HG03280 (cell line): ENCODE results near the gene SHC2.
"Not testable (repeated sequence)": the region's sequence is repeated elsewhere in the genome, so short reads cannot be mapped to it uniquely, and the experiment has no call there.

Source experiments
- ATAC-seq: cut with Tn5 transposase; IDR thresholded peaks from one replicate; pipeline ENCODE4 v1.9.1; 2021; ENCODE audit warnings: mild to moderate bottlenecking, moderate library complexity; ENCODE audit not compliant: unreplicated experiment

SHC2 gene

DNA sequence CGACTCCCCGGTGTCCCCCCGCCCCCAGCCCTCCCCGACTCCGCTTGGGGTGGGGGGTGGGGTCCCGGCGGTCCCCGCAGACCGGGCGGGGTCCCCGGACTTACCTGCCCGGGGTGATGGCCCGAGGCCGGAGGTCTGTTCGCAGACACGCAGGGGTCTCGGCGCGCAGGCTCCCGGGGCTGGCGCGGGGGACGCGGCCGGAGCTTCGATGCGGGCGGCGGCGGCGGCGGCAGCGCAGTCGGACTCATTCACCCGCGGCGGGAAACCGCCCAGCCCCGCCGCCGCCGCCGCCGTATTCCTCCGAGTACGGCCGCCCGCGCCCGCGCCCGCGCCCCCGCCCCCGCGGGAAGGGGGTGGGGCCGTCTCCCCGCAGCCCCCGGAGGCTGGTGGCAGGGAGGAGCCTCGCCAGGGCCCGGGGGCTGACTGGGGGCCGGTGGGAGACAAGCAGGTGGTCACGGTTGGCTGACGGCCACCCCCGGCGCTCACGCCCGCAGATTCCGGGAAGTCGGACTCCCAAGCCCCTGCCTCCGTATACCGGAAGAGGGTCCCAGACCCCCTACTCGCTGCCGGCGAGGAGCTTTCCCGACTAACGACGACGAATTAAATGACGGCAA lies 51.8 kb downstream of the SHC2 start, which contains the start of gene C2CD4C:
C2CD4C (minus strand) TSS at position 246 of the 614 bp plus-strand sequence. CDS start 786 bp downstream, outside the sequence.
- ATAC-seq = no peak

DNA sequence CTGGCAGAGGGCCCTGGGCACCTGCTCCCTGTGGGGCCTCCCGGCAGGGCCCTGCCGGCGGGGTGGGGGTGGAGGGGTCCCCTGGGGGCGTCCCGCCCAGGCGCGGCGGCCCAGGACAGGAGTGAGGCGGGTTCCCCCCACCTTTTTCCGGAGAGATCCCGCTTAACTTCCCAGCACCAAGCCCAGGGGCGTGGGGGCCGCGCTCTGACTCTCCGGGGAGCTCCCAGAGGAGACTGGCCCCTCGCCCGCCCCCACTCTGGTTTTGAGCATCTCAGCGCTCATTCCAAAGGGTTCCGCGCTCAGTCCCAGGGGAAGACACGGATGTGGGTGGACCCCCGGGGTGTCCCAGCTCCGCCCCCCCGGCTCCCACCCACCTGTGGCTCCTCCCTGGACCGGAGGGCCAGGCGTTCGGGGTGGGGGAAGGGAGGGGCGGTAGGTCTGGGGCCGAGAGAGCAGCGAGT lies 52.4 kb downstream of the SHC2 start:
- no peak for ATAC-seq

- no peak for ATAC-seq
These were observed 53.1 kb downstream of the SHC2 start for GRCh38 chr19:407511-408440.

GRCh38 chr19:406971-407510 lies 53.8 kb downstream of the SHC2 start:
- ATAC-seq = no peak

DNA sequence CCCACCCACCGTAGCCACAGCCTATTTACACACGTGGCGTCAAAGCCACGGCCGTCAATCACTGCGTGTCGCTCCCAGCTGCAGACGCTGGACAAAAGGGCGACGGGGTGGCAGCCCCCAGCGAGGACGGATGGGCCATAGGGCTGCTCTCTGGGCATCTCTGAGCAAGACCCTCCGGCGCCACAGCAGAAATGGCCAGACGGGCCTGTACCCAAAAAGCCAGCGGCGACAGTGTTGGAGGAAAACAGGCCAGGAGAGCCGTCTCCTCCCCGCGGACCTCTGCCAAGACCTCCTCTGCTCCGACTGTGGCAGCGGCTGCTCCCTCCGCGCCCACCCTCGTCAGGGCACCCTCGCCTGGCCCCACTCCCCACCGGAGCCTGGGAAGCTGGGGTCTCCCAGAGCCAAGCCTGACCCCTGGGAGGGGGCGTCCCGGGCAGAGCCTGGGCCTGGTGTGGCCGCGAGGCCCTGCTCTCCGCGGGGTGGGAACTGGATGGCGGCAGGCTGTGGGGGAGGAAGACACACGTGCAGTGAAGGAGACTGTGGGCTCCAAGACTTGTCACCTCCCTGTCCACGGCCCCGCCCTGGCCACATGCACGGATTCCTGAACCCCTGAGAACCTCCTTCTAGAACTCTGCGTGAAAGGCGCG lies 54.6 kb downstream of the SHC2 start:
- no peak for ATAC-seq

DNA sequence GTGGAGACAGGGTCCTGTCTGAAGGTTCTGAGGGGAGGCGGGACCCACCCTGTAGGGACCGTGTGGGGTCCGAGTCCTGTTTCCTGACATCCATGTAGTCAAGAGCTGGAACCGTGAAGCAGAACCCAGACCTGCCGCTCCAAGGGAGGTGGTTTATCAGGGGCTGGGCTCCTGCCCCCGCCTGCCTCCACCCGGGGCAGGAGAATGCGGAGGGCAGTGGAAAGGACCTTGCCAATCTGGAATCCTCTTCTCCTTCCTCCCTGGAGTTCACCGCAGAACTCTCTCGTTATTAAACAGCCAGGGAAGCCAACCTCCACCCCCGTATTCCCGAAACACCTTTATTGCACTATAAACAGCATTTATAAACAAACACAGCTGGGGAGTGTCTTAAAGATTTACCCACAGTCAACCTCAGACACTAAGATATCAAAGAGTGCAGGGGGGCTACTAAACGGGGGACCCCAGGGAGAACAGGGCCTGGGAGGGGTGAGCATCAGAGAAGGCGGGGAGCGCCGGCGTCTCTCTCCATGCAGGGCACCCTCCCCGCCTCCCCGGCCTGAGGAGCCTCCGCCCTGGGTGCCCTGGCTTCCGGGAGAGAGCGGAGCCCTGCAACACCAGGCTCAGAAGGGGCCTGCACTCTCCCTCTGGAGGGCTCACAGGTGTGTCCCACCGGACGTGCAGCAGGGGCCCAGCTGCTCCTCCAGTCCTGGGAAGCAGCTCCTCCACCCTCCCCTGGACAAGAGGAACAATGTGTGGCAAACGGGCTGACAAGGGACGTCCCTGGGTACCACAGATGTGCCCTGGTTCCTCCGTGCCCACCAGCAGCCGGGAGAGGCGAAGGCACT lies 55.5 kb downstream of the SHC2 start:
- ATAC-seq = no peak

DNA sequence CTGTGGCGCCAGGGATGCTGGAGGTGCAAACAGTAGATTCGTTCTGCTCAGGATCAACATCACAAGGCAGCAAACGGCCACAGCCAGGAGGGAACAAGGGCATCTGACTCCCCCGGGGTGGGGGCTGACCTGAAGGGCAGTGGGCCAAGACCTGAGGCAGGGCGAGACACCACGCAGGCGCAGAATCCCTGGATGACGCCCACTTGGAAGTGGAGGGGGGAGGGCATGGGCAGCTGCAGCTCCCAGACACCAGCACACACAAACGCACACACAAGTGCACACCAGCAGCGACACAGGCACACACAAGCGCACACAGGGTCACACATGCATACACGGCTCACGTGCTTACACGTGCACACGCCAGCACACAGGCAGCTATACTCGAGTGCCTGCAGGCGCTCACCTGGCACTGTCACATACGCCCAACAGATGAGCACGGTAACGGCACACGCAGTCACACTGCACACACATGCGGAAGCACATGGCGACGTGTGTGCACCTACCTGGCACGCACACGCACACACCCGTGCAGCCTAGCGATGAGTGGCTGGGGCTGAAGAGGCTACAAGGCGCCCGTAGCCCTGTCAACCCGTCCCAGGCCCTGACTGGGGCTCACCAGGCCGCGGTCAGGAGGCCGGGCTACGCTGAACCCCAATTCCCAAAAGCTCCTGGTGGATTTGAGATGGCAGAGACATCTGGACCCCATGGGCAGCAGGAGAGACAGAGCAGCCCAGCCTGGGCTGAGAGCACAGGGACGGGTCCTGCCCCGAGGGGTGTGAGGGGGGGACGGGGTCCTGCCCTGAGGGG lies 57.4 kb downstream of the SHC2 start:
- no peak for ATAC-seq

GRCh38 chr19:402786-403185 lies 58.0 kb downstream of the SHC2 start:
- no peak for ATAC-seq

DNA sequence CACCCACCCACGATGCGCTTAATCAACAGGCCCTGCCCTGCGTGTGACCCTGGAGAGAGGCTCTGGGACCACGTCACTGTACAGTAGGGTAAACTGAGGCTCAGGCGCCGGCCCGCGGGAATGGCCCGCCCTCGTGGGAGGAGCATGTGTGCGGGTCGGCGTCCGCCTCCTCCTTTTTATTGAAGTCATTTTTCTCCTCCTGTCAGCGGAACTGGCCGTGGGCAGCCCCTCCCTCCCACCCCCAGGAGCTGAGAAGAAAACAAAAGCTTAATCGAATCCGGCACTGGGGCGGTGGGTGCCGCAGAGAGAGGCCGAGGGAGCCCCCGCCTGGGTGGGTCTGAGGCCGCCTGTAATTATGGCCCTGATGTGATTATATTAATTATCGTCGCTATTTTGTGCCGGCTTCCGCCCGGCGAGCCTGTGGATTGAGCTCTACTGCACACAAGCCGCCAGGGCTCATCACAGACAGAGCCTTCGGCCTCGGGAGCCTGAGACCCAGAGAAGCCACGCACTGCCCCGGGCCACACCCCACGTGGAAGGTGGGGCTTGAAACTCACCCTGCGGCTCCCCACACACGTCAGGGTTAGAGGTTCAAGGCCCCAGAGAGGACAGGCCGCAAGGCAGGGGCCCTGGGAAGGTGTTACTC lies 58.8 kb downstream of the SHC2 start:
- ATAC-seq = no peak

DNA sequence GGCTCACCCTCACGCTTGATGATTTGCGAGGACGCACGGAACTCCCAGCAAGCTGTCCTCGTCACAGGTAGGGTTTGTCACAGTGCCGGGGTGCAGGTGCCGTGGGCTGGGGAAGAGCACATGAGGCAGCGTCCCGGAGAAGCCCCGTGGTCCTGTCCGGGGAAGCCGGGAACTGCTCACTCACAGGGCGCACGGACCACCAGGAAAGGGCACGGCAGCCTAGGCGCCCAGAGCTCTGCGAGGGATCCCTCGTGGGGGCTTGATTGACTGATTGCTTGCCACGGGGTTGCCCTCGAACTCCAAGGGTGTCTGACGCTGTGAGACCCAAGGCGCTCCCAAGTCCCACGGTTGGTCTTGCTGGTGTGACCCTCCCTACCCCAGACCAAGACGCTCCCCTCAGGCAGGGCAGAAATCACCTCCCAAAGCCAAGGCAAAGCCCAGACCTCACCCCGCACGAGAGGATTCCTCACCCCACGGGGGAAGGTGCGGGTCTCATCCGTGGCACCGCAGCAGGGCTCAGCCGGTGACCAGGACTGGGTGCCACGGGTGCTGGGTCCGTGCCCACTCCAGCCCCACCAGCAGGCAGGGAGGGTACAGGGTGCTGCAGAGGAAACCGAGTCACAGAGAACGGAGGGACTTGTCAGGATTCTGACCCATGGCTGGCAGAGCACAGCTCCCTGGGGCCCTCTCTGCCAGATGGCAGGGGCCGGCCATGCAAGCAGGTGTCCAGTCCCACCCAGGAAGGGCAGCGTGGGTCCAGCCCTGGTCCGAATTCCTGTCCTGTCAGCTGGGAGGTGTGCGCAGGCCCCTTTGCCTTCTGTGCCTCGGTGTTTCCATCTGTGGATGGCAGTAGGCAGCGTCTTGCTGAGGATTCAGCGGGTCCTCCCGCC lies 59.6 kb downstream of the SHC2 start:
- ATAC-seq = no peak

GRCh38 chr19:399370-399769 lies 61.5 kb downstream of the SHC2 start:
- no peak for ATAC-seq

DNA sequence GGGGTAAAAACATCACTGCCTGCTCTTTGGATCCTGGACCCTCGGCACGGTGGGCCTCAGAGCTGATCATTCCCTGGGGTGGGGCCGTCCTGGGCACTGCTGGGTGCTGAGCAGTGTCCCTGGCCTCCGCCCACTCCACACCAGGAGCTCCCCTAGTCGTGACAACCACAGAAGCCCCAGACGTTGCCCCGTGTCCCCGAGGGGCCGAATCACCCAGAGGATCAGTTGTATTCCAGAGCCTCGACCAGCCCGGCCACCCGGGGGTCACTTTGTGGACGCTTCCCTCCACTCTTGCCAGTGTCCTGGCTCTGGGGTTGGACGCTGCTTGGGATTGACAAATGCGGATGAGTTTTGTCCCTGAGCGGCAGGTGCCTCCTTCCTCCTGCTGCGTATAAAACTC lies 62.1 kb downstream of the SHC2 start:
- no peak for ATAC-seq

- ATAC-seq = no peak
These were observed 62.7 kb downstream of the SHC2 start for GRCh38 chr19:397941-398706.

DNA sequence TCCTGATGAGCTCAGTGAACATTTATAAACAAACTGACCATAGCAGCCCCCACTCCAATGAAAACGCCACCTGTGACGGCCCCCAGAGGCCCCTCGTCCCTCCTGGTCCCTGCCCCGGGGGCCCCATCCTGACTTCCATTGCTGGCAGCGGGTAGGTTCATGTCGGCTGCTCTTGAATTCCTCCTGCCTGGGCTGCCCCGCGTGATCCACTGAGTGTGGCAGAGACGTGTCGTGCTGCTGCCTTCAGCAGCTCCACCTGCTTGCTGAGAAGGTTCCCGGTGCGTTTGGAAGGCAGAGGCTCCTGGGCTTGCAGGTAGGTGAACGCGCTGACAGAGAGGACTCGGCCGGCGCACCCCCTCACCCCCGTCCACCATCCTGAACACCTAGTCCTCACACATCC lies 63.5 kb downstream of the SHC2 start:
- no peak for ATAC-seq

GRCh38 chr19:395467-395866 lies 65.4 kb downstream of the SHC2 start:
- no peak for ATAC-seq

DNA sequence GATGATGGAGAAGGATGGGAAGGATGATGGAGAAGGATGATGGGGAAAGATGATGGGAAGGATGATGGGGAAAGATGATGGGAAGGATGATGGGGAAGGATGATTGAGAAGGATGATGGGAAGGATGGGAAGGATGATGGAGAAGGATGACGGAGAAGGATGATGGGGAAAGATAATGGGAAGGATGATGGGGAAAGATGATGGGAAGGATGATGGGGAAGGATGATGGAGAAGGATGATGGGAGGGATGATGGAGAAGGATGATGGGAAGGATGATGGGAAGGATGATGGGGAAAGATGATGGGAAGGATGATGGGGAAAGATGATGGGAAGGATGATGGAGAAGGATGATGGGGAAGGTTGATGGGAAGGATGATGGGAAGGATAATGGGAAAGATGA lies 66.0 kb downstream of the SHC2 start:
- not testable (repeated sequence) for ATAC-seq

DNA sequence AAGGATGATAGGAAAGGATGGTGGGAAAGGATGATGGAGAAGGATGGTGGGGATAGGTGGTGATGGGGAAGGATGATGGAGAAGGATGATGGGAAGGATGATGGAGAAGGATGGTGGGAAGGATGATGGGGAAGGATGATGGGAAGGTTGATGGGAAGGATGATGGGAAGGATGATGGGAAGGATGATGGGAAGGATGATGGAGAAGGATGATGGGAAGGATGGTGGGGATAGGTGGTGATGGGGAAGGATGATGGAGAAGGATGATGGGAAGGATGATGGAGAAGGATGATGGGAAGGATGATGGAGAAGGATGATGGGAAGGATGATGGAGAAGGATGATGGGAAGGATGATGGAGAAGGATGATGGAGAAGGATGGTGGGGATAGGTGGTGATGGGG lies 67.3 kb downstream of the SHC2 start:
- ATAC-seq = not testable (repeated sequence)
